ENCODE results near the gene TRIM52.

- TF ChIP-seq CTCF (IDR thresholded peaks at IDR 0.05), result no peak
- no peak for TF ChIP-seq POLR2A (IDR thresholded peaks at IDR 0.05)
Observed at GRCh38 chr5:181212080-181212479, 48.9 kb downstream of the TRIM52 start.

Data from esophagus squamous epithelium (tissue), 4 donors.